ENCODE data around the gene ZNF100.
"Not testable (repeated sequence)": the region's sequence is repeated elsewhere in the genome, so short reads cannot be mapped to it uniquely, and the experiment has no call there.

The ZNF100 gene

GRCh38 chr19:21707065-21707464, 60.3 kb downstream of the ZNF100 start:
- H3K27ac ChIP-seq = no peak overlapping the region
- no peak for DNase-seq (ENCODE audit: low read depth, low spot score)

GRCh38 chr19:21705393-21705792, 62.0 kb downstream of the ZNF100 start:
- DNase-seq (ENCODE audit: low read depth, low spot score) = no peak
- no peak overlapping the region for H3K27ac ChIP-seq

GRCh38 chr19:21704320-21704719, 63.1 kb downstream of the ZNF100 start:
- no peak overlapping the region for H3K27ac ChIP-seq
- DNase-seq (ENCODE audit: low read depth, low spot score) = no peak

- no peak for DNase-seq (ENCODE audit: low read depth, low spot score)
- no peak overlapping the region for H3K27ac ChIP-seq
Measured at GRCh38 chr19:21699197-21699596, 68.2 kb downstream of the ZNF100 start.

- H3K27ac ChIP-seq = no peak overlapping the region
- DNase-seq (ENCODE audit: low read depth, low spot score) = no peak
Measured at GRCh38 chr19:21698215-21698614, 69.2 kb downstream of the ZNF100 start.

GRCh38 chr19:21697698-21698097, 69.7 kb downstream of the ZNF100 start:
- H3K27ac ChIP-seq = no peak overlapping the region
- no peak for DNase-seq (ENCODE audit: low read depth, low spot score)

- no peak overlapping the region for H3K27ac ChIP-seq
Measured at GRCh38 chr19:21694171-21694906, 73.0 kb downstream of the ZNF100 start.

GRCh38 chr19:21693399-21693798, 74.0 kb downstream of the ZNF100 start:
- DNase-seq (ENCODE audit: low read depth, low spot score) = no peak
- H3K27ac ChIP-seq = no peak overlapping the region

More at GRCh38 chr19:21694171-21694906, 73.0 kb downstream of the ZNF100 start:
- DNase-seq (ENCODE audit: low read depth, low spot score) = no peak

- no peak for DNase-seq (ENCODE audit: low read depth, low spot score)
- no peak overlapping the region for H3K27ac ChIP-seq
Measured at GRCh38 chr19:21691661-21692060, 75.7 kb downstream of the ZNF100 start.

GRCh38 chr19:21688464-21688863, 78.9 kb downstream of the ZNF100 start:
- no peak overlapping the region for H3K27ac ChIP-seq
- no peak for DNase-seq (ENCODE audit: low read depth, low spot score)

GRCh38 chr19:21680671-21681070, 86.7 kb downstream of the ZNF100 start:
- no peak for DNase-seq (ENCODE audit: low read depth, low spot score)

GRCh38 chr19:21680026-21680425, 87.4 kb downstream of the ZNF100 start:
- DNase-seq (ENCODE audit: low read depth, low spot score) = no peak
- H3K27ac ChIP-seq = no peak overlapping the region

More at GRCh38 chr19:21680671-21681070, 86.7 kb downstream of the ZNF100 start:
- no peak overlapping the region for H3K27ac ChIP-seq

- no peak overlapping the region for H3K27ac ChIP-seq
- no peak for DNase-seq (ENCODE audit: low read depth, low spot score)
Measured at GRCh38 chr19:21677696-21678418, 89.5 kb downstream of the ZNF100 start.

- no peak overlapping the region for H3K27ac ChIP-seq
- no peak for DNase-seq (ENCODE audit: low read depth, low spot score)
Measured at GRCh38 chr19:21674454-21674853, 92.9 kb downstream of the ZNF100 start.

- DNase-seq (ENCODE audit: low read depth, low spot score); H3K27ac ChIP-seq: not testable (repeated sequence)
Measured at GRCh38 chr19:21673479-21673878, 93.9 kb downstream of the ZNF100 start.
